BLaER1 (cell line): ENCODE results near the gene ABHD17C.

Experiments used
- H3K27ac ChIP-seq: shearing (Covaris generic); formaldehyde crosslinking; 2 replicates; pipeline ENCODE4 v1.8.1; 2022
- H3K27me3 ChIP-seq: shearing (Covaris generic); formaldehyde crosslinking; 2 replicates; pipeline ENCODE4 v1.8.1; 2022
- H3K36me3 ChIP-seq: shearing (Covaris generic); formaldehyde crosslinking; 2 replicates; pipeline ENCODE4 v1.8.1; 2022
- H3K4me1 ChIP-seq: shearing (Covaris generic); formaldehyde crosslinking; 2 replicates; pipeline ENCODE4 v1.8.1; 2022
- H3K4me2 ChIP-seq: shearing (Covaris generic); formaldehyde crosslinking; 2 replicates; pipeline ENCODE4 v1.8.1; 2022
- H3K4me3 ChIP-seq: shearing (Covaris generic); formaldehyde crosslinking; 2 replicates; pipeline ENCODE4 v1.8.1; 2022
- H3K9ac ChIP-seq: shearing (Covaris generic); formaldehyde crosslinking; 2 replicates; pipeline ENCODE4 v1.8.1; 2022
- H3K9me3 ChIP-seq: shearing (Covaris generic); formaldehyde crosslinking; 2 replicates; pipeline ENCODE4 v1.8.1; 2022
- H4K20me1 ChIP-seq: shearing (Covaris generic); formaldehyde crosslinking; 2 replicates; pipeline ENCODE4 v1.8.1; 2022
- Cebpa-rat ChIP-seq: shearing (Covaris generic); IDR thresholded peaks from 2 replicates; pipeline ENCODE4 v1.8.1; 2022

Gene ABHD17C

GRCh38 chr15:80743189-80743833 lies 48.2 kb downstream of the ABHD17C start:
- no peak overlapping the region for H3K4me2 ChIP-seq

GRCh38 chr15:80744415-80744814 lies 49.3 kb downstream of the ABHD17C start:
- Histone ChIP-seq H3K9ac (no peak overlapping the region), H3K4me2 (no peak overlapping the region), H3K27me3 (no peaks in the 10 kb centered on the region), H3K9me3 (peaks cover 18% of the 10 kb centered on the region), H3K27ac (no peak overlapping the region), H3K4me3 (no peak overlapping the region), H4K20me1 (peaks cover 67% of the 10 kb centered on the region), H3K36me3 (peaks cover 35% of the 10 kb centered on the region), H3K4me1 (no peaks in the 10 kb centered on the region)
- no peak for TF ChIP-seq Cebpa-rat

More at GRCh38 chr15:80743189-80743833, 48.2 kb downstream of the ABHD17C start:
- Histone ChIP-seq H3K27ac (no peak overlapping the region), H3K9me3 (peaks cover 21% of the 10 kb centered on the region), H3K4me3 (no peak overlapping the region), H3K9ac (no peak overlapping the region), H3K27me3 (no peaks in the 10 kb centered on the region), H4K20me1 (peaks cover 66% of the 10 kb centered on the region), H3K36me3 (peaks cover 40% of the 10 kb centered on the region), H3K4me1 (no peaks in the 10 kb centered on the region)
- TF ChIP-seq Cebpa-rat: no peak

GRCh38 chr15:80744826-80745225 lies 49.7 kb downstream of the ABHD17C start:
- peaks cover 18% of the 10 kb centered on the region for H3K9me3 ChIP-seq
- H4K20me1 ChIP-seq: peaks cover 63% of the 10 kb centered on the region
- H3K4me2 ChIP-seq: no peak overlapping the region
- no peak overlapping the region for H3K9ac ChIP-seq
- H3K27me3 ChIP-seq: no peaks in the 10 kb centered on the region
- H3K4me1 ChIP-seq: no peaks in the 10 kb centered on the region
- H3K27ac ChIP-seq: no peak overlapping the region
- no peak overlapping the region for H3K4me3 ChIP-seq
- TF ChIP-seq Cebpa-rat: no peak
- H3K36me3 ChIP-seq: peaks cover 36% of the 10 kb centered on the region

GRCh38 chr15:80745888-80746287 lies 50.8 kb downstream of the ABHD17C start:
- Histone ChIP-seq H4K20me1 (peaks cover 53% of the 10 kb centered on the region), H3K4me2 (no peak overlapping the region), H3K27ac (no peak overlapping the region), H3K27me3 (no peaks in the 10 kb centered on the region), H3K4me3 (no peak overlapping the region), H3K36me3 (peaks cover 39% of the 10 kb centered on the region), H3K9ac (no peak overlapping the region), H3K9me3 (peaks cover 18% of the 10 kb centered on the region), H3K4me1 (no peaks in the 10 kb centered on the region)
- TF ChIP-seq Cebpa-rat: no peak

GRCh38 chr15:80747317-80748053 lies 52.4 kb downstream of the ABHD17C start:
- Histone ChIP-seq H3K4me3 (no peak overlapping the region), H3K36me3 (peaks cover 46% of the 10 kb centered on the region), H3K27ac (no peak overlapping the region), H4K20me1 (peaks cover 41% of the 10 kb centered on the region), H3K9me3 (peaks cover 18% of the 10 kb centered on the region), H3K27me3 (no peaks in the 10 kb centered on the region), H3K9ac (no peak overlapping the region), H3K4me1 (no peaks in the 10 kb centered on the region), H3K4me2 (no peak overlapping the region)
- TF ChIP-seq Cebpa-rat: no peak

- Histone ChIP-seq H4K20me1 (peaks cover 27% of the 10 kb centered on the region), H3K9me3 (peaks cover 18% of the 10 kb centered on the region), H3K4me3 (no peak overlapping the region), H3K27ac (no peak overlapping the region), H3K4me2 (no peak overlapping the region), H3K27me3 (no peaks in the 10 kb centered on the region), H3K9ac (no peak overlapping the region), H3K4me1 (no peaks in the 10 kb centered on the region), H3K36me3 (peaks cover 63% of the 10 kb centered on the region)
- TF ChIP-seq Cebpa-rat: no peak
Measured at GRCh38 chr15:80749589-80749988, 54.5 kb downstream of the ABHD17C start.

GRCh38 chr15:80750575-80750974 lies 55.5 kb downstream of the ABHD17C start:
- Histone ChIP-seq H3K27me3 (no peaks in the 10 kb centered on the region), H3K27ac (no peak overlapping the region)

GRCh38 chr15:80752204-80752603 lies 57.1 kb downstream of the ABHD17C start:
- H3K4me3 ChIP-seq: no peak overlapping the region
- no peak for TF ChIP-seq Cebpa-rat

More at GRCh38 chr15:80750575-80750974, 55.5 kb downstream of the ABHD17C start:
- H4K20me1 ChIP-seq: peaks cover 27% of the 10 kb centered on the region
- no peak overlapping the region for H3K4me2 ChIP-seq
- no peak for TF ChIP-seq Cebpa-rat
- no peak overlapping the region for H3K9ac ChIP-seq
- no peak overlapping the region for H3K4me3 ChIP-seq
- no peaks in the 10 kb centered on the region for H3K4me1 ChIP-seq
- H3K9me3 ChIP-seq: peaks cover 11% of the 10 kb centered on the region
- peaks cover 63% of the 10 kb centered on the region for H3K36me3 ChIP-seq

GRCh38 chr15:80753161-80753560 lies 58.1 kb downstream of the ABHD17C start:
- Histone ChIP-seq H3K4me2 (no peak overlapping the region), H3K27me3 (no peaks in the 10 kb centered on the region), H3K9me3 (no peaks in the 10 kb centered on the region), H3K36me3 (peaks cover 61% of the 10 kb centered on the region), H4K20me1 (peaks cover 9% of the 10 kb centered on the region; the same call in 1 of the 2 replicates), H3K27ac (no peak overlapping the region), H3K4me3 (no peak overlapping the region), H3K4me1 (no peaks in the 10 kb centered on the region), H3K9ac (no peak overlapping the region)
- no peak for TF ChIP-seq Cebpa-rat

More at GRCh38 chr15:80752204-80752603, 57.1 kb downstream of the ABHD17C start:
- Histone ChIP-seq H4K20me1 (peaks cover 18% of the 10 kb centered on the region), H3K4me2 (no peak overlapping the region), H3K27me3 (no peaks in the 10 kb centered on the region), H3K9me3 (no peaks in the 10 kb centered on the region), H3K9ac (no peak overlapping the region), H3K36me3 (peaks cover 66% of the 10 kb centered on the region), H3K4me1 (no peaks in the 10 kb centered on the region), H3K27ac (no peak overlapping the region)

GRCh38 chr15:80754014-80754413 lies 58.9 kb downstream of the ABHD17C start:
- peaks cover 57% of the 10 kb centered on the region for H3K36me3 ChIP-seq
- H4K20me1 ChIP-seq: 0 out of 2 replicates have a peak, but pooled peaks cover 3% of the 10 kb centered on the region
- no peak overlapping the region for H3K9ac ChIP-seq
- H3K4me3 ChIP-seq: no peak overlapping the region
- no peaks in the 10 kb centered on the region for H3K27me3 ChIP-seq
- no peak overlapping the region for H3K4me2 ChIP-seq
- H3K4me1 ChIP-seq: no peaks in the 10 kb centered on the region
- no peak for TF ChIP-seq Cebpa-rat
- H3K27ac ChIP-seq: no peak overlapping the region
- H3K9me3 ChIP-seq: no peaks in the 10 kb centered on the region
